HCT116 (cell line): ENCODE measurements around the gene TNS2. TPM values are rescaled to one million over a fixed set of nuclear protein-coding genes. Genes with fewer than 3 reads are reported as not detected.

Experiments used
- ATAC-seq: fragments of 200-7000 bp; cut with Tn5 transposase; 2 replicates; pipeline ENCODE4 v1.9.1; 2020; ENCODE audit warnings: mild to moderate bottlenecking, moderate library complexity
- BruUV-seq: library from RNA; stranded (reverse); fragments of 400-500 nt; replicated peaks from 2 replicates; lab custom pipeline; 2021; lab: Mats Ljungman, UMichigan
- CTCF ChIA-PET: fragments of 300-600 bp; sonication (Branson Sonifier 250); formaldehyde crosslinking; loops from one replicate; lab custom pipeline; 2021; ENCODE audit warnings: antibody characterized with exemption; lab: Charles Lee
- POLR2A ChIA-PET: fragments of 300-600, 350-600 bp; sonication (Branson Sonifier 250); formaldehyde crosslinking; loops from one replicate; lab custom pipeline; 2021; ENCODE audit warnings: antibody characterized with exemption; lab: Charles Lee
- RAD21 ChIA-PET, 2 experiments: fragments of 300-600 bp; sonication (Branson Sonifier 250); formaldehyde crosslinking; loops; one replicate each; lab custom pipeline; 2023; ENCODE audit warnings: low total read pairs in 2 of 2; ENCODE audit not compliant: uncharacterized antibody in 2 of 2, unreplicated experiment in 2 of 2, low non-redundant PET in 1 of 2; lab: Charles Lee
- DNase-seq: peaks from one replicate; pipeline ENCODE4 v3.0.0-alpha.2; 2010; ENCODE audit warnings: low read depth, low spot score
- H2AFZ ChIP-seq: fragments of 200-600 bp; shearing (Covaris generic), sonication (generic); 2 replicates; pipeline ENCODE4 v1.6.1; 2017; ENCODE audit warnings: low read depth, mixed run types, mixed read lengths, antibody characterized with exemption, low read length; ENCODE audit not compliant: poor library complexity, severe bottlenecking
- H3K27ac ChIP-seq: 2 replicates; pipeline ENCODE4 v1.5.1; 2012; ENCODE audit warnings: low read depth, low read length
- H3K27me3 ChIP-seq: fragments of 200-600 bp; sonication (generic); 2 replicates; pipeline ENCODE4 v1.6.1; 2016; ENCODE audit warnings: mixed run types, low read length, mixed read lengths; ENCODE audit not compliant: insufficient read depth
- H3K36me3 ChIP-seq, 2 experiments: fragments of 200-500 bp in 1 of 2; fragments of 200-600 bp in 1 of 2; sonication (Bioruptor generic) in 1 of 2; sonication (generic) in 1 of 2; 2 replicates each; pipeline versions ENCODE4 v1.5.1 to v1.6.1; 2014 to 2016; ENCODE audit warnings: low read length in 2 of 2, inconsistent platforms in 1 of 2, mixed read lengths in 1 of 2, mixed run types in 1 of 2; ENCODE audit not compliant: insufficient read depth in 2 of 2, control insufficient read depth in 1 of 2
- H3K4me1 ChIP-seq, 2 experiments: fragments of 200-600 bp in 1 of 2; sonication (generic) in 1 of 2; 2 replicates each; pipeline versions ENCODE4 v1.5.1 to v1.6.1; 2012 to 2017; ENCODE audit warnings: low read length in 2 of 2, inconsistent platforms in 1 of 2, mild to moderate bottlenecking in 1 of 2, mixed read lengths in 1 of 2, mixed run types in 1 of 2, moderate library complexity in 1 of 2; ENCODE audit not compliant: insufficient read depth in 2 of 2, control insufficient read depth in 1 of 2
- H3K4me2 ChIP-seq: fragments of 200-600 bp; sonication (generic); 2 replicates; pipeline ENCODE4 v1.6.1; 2017; ENCODE audit warnings: mixed run types, low read length, mixed read lengths
- H3K4me3 ChIP-seq, 2 experiments: fragments of 200-600 bp in 1 of 2; sonication (generic) in 1 of 2; replicated peaks in 1 of 2; 2 replicates each; pipeline ENCODE4 v1.5.1; 2011 to 2016; ENCODE audit warnings: low read length in 2 of 2, control low read depth in 1 of 2, low read depth in 1 of 2, mild to moderate bottlenecking in 1 of 2, mixed read lengths in 1 of 2, mixed run types in 1 of 2
- H3K79me2 ChIP-seq: fragments of 200-600 bp; sonication (generic); 2 replicates; pipeline ENCODE4 v1.6.1; 2017; ENCODE audit warnings: mild to moderate bottlenecking, mixed run types, low read length, moderate library complexity, mixed read lengths; ENCODE audit not compliant: insufficient read depth
- H3K9ac ChIP-seq: fragments of 200-600 bp; sonication (generic); 2 replicates; pipeline ENCODE4 v1.6.1; 2016; ENCODE audit warnings: low read length, mixed read lengths
- H3K9me2 ChIP-seq: fragments of 200-600 bp; sonication (generic), shearing (Covaris generic); 2 replicates; pipeline ENCODE4 v1.6.1; 2017; ENCODE audit warnings: mixed run types, mild to moderate bottlenecking, moderate library complexity; ENCODE audit not compliant: insufficient read depth
- H3K9me3 ChIP-seq, 2 experiments: fragments of 200-500 bp in 1 of 2; fragments of 200-600 bp in 1 of 2; sonication (Bioruptor generic) in 1 of 2; sonication (generic) in 1 of 2; 2 replicates each; pipeline ENCODE4 v1.6.1; 2014 to 2017; ENCODE audit warnings: low read length in 2 of 2, mixed read lengths in 2 of 2, inconsistent platforms in 1 of 2, low read depth in 1 of 2, mild to moderate bottlenecking in 1 of 2, mixed run types in 1 of 2, moderate library complexity in 1 of 2; ENCODE audit not compliant: control insufficient read depth in 1 of 2, insufficient read depth in 1 of 2
- H4K20me1 ChIP-seq: fragments of 200-600 bp; sonication (generic), shearing (Covaris generic); 2 replicates; pipeline ENCODE4 v1.6.1; 2017; ENCODE audit warnings: mixed run types, mild to moderate bottlenecking, moderate library complexity; ENCODE audit not compliant: insufficient read depth
- EGR1 ChIP-seq: IDR thresholded peaks from 2 replicates; pipeline ENCODE4 v1.6.1; 2012; ENCODE audit warnings: low read depth
- ELF1 ChIP-seq: IDR thresholded peaks from 2 replicates; pipeline ENCODE4 v1.6.1; 2012; ENCODE audit warnings: low read depth, borderline replicate concordance
- EZH2 ChIP-seq: fragments of 200-600 bp; sonication (generic); IDR thresholded peaks from 2 replicates; pipeline ENCODE4 v1.6.1; 2017; ENCODE audit warnings: antibody characterized with exemption, mixed run types
- FOSL1 ChIP-seq: IDR thresholded peaks from 2 replicates; pipeline ENCODE4 v1.6.1; 2012; ENCODE audit warnings: low read depth
- POLR2A ChIP-seq: IDR thresholded peaks from 2 replicates; pipeline ENCODE4 v1.7.0; 2011; ENCODE audit warnings: borderline replicate concordance; ENCODE audit not compliant: insufficient read depth, insufficient read length; ENCODE audit errors: extremely low read depth
- SP1 ChIP-seq: IDR thresholded peaks from 2 replicates; pipeline ENCODE4 v1.6.1; 2012; ENCODE audit warnings: low read depth
- YY1 ChIP-seq: IDR thresholded peaks from 2 replicates; pipeline ENCODE4 v1.6.1; 2011; ENCODE audit warnings: low read length, low read depth, moderate library complexity, mild to moderate bottlenecking; ENCODE audit not compliant: insufficient replicate concordance; ENCODE audit errors: extremely low read depth
- ZFX ChIP-seq: fragments of 450-650 bp; IDR thresholded peaks from 2 replicates; pipeline ENCODE4 v1.6.1; 2017
- ZNF274 ChIP-seq: fragments of 200-500 bp; sonication (Bioruptor generic); IDR thresholded peaks from 2 replicates; pipeline ENCODE4 v1.6.1; 2014; ENCODE audit warnings: mild to moderate bottlenecking, low read depth, low read length, inconsistent platforms
- intact Hi-C: fragments of 100-400 bp; cut with micrococcal nuclease; formaldehyde crosslinking; loops from 2 replicates; pipeline ENCODE4 v1.10.0; 2022
- total RNA-seq: library from RNA; stranded (reverse); gene quantifications from one replicate; pipeline ENCODE4 v1.2.1, GENCODE V29; 2021; ENCODE audit not compliant: unreplicated experiment
- TF ChIP-seq, protein P1 (sequence below), 3 experiments: fragments of 200-600 bp in 1 of 3; sonication (generic) in 1 of 3; IDR thresholded peaks in 2 of 3; conservative IDR thresholded peaks in 1 of 3; 2 replicates each; pipeline ENCODE4 v1.5.1; 2012 to 2017; ENCODE audit warnings: low read depth in 2 of 3, low read length in 2 of 3, antibody characterized with exemption in 1 of 3, borderline replicate concordance in 1 of 3, control low read depth in 1 of 3, mild to moderate bottlenecking in 1 of 3, mixed read lengths in 1 of 3, mixed run types in 1 of 3, moderate library complexity in 1 of 3; ENCODE audit not compliant: insufficient read depth in 1 of 3
- TF ChIP-seq, protein P2 (sequence below): IDR thresholded peaks from 2 replicates; pipeline ENCODE4 v1.6.1; 2012

TNS2 gene
- total RNA-seq, 1 experiment from 2014 or later = 25.7 TPM

DNA sequence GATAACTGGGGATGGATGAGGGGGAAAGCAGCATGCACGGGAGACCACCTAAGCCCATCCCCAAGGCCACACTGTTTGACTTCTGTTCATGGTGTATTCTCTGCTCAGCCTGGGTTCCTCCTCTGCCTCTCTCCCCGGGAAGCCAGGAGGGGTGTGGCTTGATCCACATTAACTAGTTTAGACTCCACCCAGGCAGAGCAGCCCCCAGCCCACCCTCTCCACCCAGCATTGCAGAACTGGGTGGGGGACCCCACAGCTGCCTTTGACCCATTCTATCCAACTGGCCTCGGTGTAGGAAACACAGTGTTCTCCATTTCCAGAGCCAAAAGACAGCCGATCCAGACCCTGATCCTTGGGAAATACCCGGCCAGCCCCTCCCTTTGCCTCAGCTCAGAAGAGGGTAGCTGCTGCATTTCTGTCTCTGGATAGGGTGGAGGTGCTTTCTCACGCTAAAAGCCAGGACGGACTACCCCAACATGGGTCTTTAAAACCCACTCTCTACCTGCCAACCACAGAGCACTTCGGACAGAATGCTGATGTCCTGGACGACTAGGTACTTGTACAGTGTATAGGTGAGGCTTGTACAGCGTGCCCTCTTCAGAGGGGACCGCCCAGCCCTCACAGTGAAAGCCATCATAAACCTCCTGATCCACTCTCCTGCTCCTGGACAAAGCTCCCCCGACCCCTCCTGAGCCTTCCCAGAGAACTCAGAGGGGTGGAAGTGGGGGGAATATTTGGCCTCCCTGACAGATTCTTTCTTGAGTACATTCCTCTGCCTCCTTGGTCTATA lies 20.0 kb downstream of the TNS2 start:
- H3K27ac ChIP-seq = no peak overlapping the region
- no peak overlapping the region for H3K4me3 ChIP-seq
- peaks cover 13 to 58% of the 10 kb centered on the region in 2 experiments for H3K4me1 ChIP-seq
- CTCF ChIA-PET = interaction anchor here (0.8 to 2.0 kb wide), 2 partner anchors 8 to 29 kb away, joined by 3 to 6 read pairs; no protein-coding TSS in a partner anchor
- H3K27me3 ChIP-seq = no peaks in the 10 kb centered on the region
- POLR2A ChIA-PET = interaction anchor here (1.4 to 1.8 kb wide), 2 partner anchors 9 to 10 kb away, joined by 6 to 7 read pairs; partner anchors contain the start of gene SPRYD3
- no peaks in the 10 kb centered on the region; the same call in 1 of the 2 replicates for H3K79me2 ChIP-seq
- BruUV-seq = no TSS peak
- no peak overlapping the region for H2AFZ ChIP-seq
- H3K9ac ChIP-seq = no peak overlapping the region
- ATAC-seq (no peak), DNase-seq (no peak)
- H3K4me2 ChIP-seq = no peak overlapping the region
- H4K20me1 ChIP-seq = no peaks in the 10 kb centered on the region
- no peak for TF ChIP-seq ZFX
- no peak for TF ChIP-seq ELF1
- TF ChIP-seq, protein P1, sequence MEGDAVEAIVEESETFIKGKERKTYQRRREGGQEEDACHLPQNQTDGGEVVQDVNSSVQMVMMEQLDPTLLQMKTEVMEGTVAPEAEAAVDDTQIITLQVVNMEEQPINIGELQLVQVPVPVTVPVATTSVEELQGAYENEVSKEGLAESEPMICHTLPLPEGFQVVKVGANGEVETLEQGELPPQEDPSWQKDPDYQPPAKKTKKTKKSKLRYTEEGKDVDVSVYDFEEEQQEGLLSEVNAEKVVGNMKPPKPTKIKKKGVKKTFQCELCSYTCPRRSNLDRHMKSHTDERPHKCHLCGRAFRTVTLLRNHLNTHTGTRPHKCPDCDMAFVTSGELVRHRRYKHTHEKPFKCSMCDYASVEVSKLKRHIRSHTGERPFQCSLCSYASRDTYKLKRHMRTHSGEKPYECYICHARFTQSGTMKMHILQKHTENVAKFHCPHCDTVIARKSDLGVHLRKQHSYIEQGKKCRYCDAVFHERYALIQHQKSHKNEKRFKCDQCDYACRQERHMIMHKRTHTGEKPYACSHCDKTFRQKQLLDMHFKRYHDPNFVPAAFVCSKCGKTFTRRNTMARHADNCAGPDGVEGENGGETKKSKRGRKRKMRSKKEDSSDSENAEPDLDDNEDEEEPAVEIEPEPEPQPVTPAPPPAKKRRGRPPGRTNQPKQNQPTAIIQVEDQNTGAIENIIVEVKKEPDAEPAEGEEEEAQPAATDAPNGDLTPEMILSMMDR (IDR thresholded peaks at IDR 0.05 in 2 of 3, conservative IDR thresholded peaks at IDR 0.05 in 1 of 3; ENCODE audit: borderline replicate concordance in 1 of 3, insufficient read depth in 1 of 3, low read depth in 2 of 3, low read length in 2 of 3) = no peak
- TF ChIP-seq YY1 = no peak
- TF ChIP-seq EGR1 = no peak
- TF ChIP-seq, protein P2, sequence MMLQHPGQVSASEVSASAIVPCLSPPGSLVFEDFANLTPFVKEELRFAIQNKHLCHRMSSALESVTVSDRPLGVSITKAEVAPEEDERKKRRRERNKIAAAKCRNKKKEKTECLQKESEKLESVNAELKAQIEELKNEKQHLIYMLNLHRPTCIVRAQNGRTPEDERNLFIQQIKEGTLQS = no peak
- no peak for TF ChIP-seq POLR2A
- TF ChIP-seq ZNF274 = no peak
- no peak for TF ChIP-seq EZH2
- TF ChIP-seq SP1 = no peak
- no peak for TF ChIP-seq FOSL1
- H3K36me3 ChIP-seq = peaks cover 3 to 30% of the 10 kb centered on the region in 2 experiments; a peak in 2 of 4 replicates
- H3K9me2 ChIP-seq = no peaks in the 10 kb centered on the region
- intact Hi-C loops = loop anchor here (10.0 kb wide), 1 partner anchor 215 kb away; no protein-coding TSS in a partner anchor
- no peaks in the 10 kb centered on the region for H3K9me3 ChIP-seq
- RAD21 ChIA-PET = interaction anchor here in 1 of 2 experiments (0.5 kb wide), 1 partner anchor 29 kb away, joined by 3 read pairs; no protein-coding TSS in a partner anchor
